NCI-H1436 (cell line): ENCODE measurements around the gene AKAP13.
"Not testable (repeated sequence)": the region's sequence is repeated elsewhere in the genome, so short reads cannot be mapped to it uniquely, and the experiment has no call there.

Experiments used
- DNase-seq: peaks from one replicate; lab custom pipeline; 2025; lab: John Stamatoyannopoulos, UW

The AKAP13 gene

GRCh38 chr15:85480923-85481322 is 100.5 kb downstream of the AKAP13 start:
- DNase-seq: no peak

DNA sequence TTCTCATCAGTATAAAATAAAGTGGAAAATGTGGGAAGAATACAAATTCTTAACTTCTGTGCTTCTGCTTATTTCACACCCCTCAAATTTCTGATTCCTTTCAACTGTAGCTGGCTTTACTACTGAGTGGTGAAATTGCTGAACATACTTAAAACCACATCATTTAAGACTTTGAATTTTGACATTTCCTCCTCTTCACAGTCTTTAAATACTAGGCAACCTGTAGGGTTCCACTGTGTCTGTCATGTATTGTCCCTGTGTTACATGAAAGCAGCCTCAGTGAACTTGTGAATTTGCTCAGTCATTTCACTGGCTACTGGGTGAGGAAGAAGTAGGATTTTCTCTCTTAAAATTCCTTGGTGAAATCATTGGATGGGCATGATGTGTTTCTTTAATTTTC is 101.1 kb downstream of the AKAP13 start:
- not testable (repeated sequence) for DNase-seq

- no peak for DNase-seq
Observed at GRCh38 chr15:85482894-85483293, 102.5 kb downstream of the AKAP13 start.

GRCh38 chr15:85483955-85484354 is 103.6 kb downstream of the AKAP13 start:
- not testable (repeated sequence) for DNase-seq

- DNase-seq: not testable (repeated sequence)
Observed at GRCh38 chr15:85484923-85485322, 104.5 kb downstream of the AKAP13 start.

GRCh38 chr15:85485956-85486567 is 105.7 kb downstream of the AKAP13 start:
- peak; percentile 71 for DNase-seq

DNA sequence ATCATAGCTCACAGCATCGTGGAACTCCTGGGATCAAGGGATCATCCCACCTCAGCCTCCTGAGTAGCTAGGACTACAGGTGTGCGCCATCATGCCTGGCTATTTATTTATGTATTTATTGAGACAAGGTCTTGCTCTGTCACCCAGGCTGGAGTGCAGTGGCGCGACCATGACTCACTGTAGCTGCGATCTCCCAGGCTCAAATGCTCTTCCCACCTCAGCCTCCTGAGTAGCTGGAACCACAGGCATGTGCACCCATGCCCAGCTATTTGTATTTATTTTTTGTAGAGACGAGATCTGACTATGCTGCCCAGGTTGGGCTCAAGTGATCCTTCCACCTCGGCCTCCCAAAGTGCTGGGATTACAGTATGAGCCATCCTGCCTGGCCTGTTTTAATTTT is 107.4 kb downstream of the AKAP13 start:
- DNase-seq: not testable (repeated sequence)

DNA sequence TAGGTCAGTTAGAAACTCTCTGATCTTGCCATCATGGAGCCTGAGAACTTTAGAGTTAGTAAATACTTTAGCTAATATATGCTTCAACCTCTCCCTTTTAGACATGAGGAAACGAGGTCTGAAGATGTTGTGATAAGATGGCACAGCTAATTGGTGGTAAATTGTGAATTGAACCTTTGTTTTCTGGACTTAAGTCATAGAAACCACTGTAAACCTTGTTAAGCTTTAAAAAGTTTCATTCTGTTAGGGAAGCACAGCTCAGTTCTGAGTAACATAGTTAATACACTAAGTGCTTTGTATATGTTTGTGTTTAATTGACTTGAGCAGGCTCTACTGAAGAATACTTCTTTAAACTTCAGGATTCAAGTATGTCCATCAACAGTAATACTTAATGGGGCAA is 108.6 kb downstream of the AKAP13 start:
- DNase-seq: no peak

GRCh38 chr15:85489773-85490493 is 109.5 kb downstream of the AKAP13 start:
- no peak for DNase-seq

DNA sequence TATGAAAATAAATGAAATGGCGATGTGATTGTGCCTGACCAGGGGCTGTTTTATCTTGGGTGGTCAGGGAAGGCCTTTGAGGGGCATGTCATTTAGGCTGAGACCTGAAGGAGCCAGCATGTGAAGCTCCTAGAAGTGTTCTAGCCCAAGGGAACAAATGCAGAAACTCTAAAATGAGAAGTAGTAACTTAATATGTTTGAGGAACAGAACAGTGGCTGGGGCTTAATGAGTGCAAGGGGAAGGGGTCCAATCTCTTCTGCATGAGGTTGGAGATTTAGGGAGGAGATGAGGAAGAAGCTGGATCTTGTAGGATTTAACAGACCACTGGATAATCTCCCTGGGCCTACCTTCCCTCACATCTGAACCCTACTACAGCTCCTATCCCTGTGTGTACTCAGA is 110.5 kb downstream of the AKAP13 start:
- no peak for DNase-seq

- DNase-seq: no peak
Observed at GRCh38 chr15:85491691-85492090, 111.3 kb downstream of the AKAP13 start.

DNA sequence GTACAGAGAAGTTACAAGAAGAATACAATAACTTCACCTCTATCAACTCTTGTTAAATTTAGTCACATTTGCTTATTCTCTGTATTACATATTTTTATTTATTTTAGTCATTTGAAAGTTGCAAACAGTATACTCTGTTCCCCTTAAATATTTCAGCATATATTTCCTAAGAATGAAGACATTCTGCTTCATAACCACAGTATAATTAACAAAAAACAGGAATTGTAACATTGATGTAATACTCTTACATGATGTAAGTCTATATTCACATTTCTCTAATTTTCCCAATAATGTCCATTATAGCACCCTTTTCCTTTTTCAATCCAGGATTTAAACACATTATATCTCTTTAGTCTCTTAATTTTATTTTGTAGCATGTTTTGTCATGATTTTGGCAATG is 112.0 kb downstream of the AKAP13 start:
- no peak for DNase-seq

DNA sequence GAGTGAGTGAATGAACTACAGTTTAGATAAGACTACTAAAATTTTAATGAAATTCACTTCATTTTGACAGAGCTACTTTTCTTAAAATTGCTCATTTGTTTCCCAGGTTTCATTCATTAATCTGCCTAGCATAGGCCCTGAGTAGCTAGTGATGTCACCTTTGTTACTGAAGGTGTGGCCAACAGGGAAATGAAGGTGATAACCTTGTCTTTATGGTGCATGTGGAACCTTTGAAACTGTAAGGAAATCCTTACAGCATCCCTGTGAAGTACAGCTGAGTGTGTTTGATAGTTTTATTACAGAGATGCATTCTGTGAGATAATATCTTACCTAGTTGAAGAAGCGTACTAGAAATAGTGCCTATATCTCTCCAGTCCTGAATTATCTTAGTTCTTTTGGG is 112.9 kb downstream of the AKAP13 start:
- DNase-seq: no peak

GRCh38 chr15:85494048-85494777 is 113.8 kb downstream of the AKAP13 start:
- DNase-seq: no peak

GRCh38 chr15:85495096-85495495 is 114.7 kb downstream of the AKAP13 start:
- DNase-seq: no peak

DNA sequence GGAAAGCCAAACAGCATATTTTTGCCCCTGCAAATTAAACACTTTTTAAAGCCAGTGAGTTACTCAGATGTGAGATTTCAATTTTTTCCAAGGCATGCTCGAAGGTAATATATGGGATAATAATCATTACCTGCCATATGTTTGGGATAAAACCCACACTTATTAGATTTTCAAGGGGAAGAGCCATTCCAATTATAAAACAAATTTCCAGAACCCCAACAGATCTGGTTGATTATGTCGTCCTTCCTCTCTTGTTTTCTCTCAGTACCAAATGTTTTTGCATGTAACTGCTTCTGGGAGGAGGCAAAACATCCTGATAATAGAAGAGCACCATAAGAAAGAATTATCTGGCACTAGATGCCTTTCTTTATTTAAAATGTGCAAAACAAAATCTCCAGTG is 115.1 kb downstream of the AKAP13 start:
- no peak for DNase-seq

DNA sequence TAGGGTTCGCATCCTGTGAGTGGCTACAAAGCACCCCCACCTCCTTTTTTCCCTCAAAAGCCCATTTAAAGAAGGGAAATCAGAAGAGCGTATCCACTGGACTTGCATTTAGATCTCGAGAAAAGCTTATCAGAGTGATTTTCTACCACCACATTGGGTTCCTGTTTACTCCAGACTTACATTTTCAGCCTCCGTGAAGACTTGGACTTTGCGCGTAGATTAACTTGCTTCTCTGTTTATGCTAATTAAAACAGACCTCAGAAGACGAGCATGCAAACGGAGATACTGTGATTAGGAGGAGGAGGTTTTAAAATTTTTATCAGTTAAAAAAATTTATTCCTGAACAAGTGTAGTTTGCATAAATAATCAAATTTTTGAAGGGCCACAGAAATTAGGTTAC is 115.7 kb downstream of the AKAP13 start:
- DNase-seq: no peak

DNA sequence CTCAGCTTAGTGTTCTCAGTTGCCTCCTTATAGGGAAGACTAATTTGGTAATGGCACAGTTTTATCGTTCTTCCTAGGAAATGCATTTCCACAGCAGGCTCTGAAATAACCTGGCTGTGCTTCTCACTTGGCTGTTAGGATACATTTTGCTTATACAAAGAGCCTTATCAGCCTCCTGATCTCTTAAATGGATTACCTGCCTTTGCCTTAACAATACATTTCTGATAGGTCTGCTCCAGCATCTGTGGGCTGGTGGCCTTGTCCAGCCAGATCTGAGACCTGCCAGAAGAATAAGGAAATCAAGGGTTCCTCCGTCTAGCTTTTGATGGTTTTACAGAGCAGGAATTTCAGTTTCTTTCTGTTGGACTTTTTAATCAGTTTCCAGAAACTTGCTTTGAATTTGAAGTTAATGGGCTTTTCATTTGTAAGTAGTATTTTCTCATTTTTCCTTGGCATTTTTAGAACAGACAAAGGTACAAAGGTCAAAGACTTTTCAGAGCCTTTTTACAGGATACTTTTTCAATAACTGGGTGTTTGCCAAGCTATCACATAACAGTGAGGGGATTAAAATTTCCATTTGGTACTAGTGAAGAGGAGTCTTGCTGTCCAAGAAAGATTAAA is 116.3 kb downstream of the AKAP13 start:
- no peak for DNase-seq

GRCh38 chr15:85497172-85497569 is 116.8 kb downstream of the AKAP13 start:
- no peak for DNase-seq

GRCh38 chr15:85498471-85498870 is 118.1 kb downstream of the AKAP13 start:
- DNase-seq: no peak

DNA sequence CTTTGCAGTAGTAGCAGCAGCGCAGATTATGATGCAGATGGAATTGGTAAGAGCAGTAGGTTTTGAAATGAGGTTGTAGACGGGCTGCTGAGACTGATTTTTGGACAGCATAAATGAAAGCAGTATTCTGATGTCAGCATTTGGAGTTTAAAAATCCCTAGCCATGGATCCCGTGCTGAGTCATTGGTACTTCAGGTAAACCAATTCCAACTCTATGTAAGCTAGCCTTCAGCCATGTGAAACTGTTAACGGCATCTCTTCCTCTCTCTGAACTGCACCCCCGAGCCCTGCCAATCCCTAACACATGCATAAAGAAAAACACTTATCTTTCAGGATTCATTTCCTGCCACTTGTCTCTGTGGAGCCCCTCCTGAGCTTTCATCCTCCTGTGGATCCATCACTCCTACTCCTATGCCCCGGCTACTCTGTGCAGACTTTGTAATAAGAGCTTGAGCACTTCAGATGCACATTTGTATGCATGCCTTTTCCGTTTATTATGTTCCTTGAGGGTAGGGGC is 119.0 kb downstream of the AKAP13 start:
- DNase-seq: peak; percentile 18

- no peak for DNase-seq
Observed at GRCh38 chr15:85500060-85500708, 119.8 kb downstream of the AKAP13 start.
